IPS-15b (cell line): ENCODE data around the gene VPS4A.

Source experiments
- H3K27me3 ChIP-seq: one replicate; pipeline ENCODE4 v1.6.1; 2013; ENCODE audit warnings: low read length; ENCODE audit not compliant: control insufficient read depth, insufficient read depth
- H3K36me3 ChIP-seq: one replicate; pipeline ENCODE4 v1.6.1; 2013; ENCODE audit warnings: low read length; ENCODE audit not compliant: control insufficient read depth, insufficient read depth
- H3K4me1 ChIP-seq: one replicate; pipeline ENCODE4 v1.6.1; 2013; ENCODE audit warnings: mild to moderate bottlenecking, low read length; ENCODE audit not compliant: control insufficient read depth, insufficient read depth
- H3K4me3 ChIP-seq: one replicate; pipeline ENCODE4 v1.5.1; 2013; ENCODE audit warnings: low read depth, low read length
- H3K9ac ChIP-seq: one replicate; pipeline ENCODE4 v1.6.1; 2013; ENCODE audit warnings: low read depth, mild to moderate bottlenecking, low read length
- H3K9me3 ChIP-seq: one replicate; pipeline ENCODE4 v1.6.1; 2013; ENCODE audit warnings: mild to moderate bottlenecking, low read length; ENCODE audit not compliant: control insufficient read depth, insufficient read depth

VPS4A gene

DNA sequence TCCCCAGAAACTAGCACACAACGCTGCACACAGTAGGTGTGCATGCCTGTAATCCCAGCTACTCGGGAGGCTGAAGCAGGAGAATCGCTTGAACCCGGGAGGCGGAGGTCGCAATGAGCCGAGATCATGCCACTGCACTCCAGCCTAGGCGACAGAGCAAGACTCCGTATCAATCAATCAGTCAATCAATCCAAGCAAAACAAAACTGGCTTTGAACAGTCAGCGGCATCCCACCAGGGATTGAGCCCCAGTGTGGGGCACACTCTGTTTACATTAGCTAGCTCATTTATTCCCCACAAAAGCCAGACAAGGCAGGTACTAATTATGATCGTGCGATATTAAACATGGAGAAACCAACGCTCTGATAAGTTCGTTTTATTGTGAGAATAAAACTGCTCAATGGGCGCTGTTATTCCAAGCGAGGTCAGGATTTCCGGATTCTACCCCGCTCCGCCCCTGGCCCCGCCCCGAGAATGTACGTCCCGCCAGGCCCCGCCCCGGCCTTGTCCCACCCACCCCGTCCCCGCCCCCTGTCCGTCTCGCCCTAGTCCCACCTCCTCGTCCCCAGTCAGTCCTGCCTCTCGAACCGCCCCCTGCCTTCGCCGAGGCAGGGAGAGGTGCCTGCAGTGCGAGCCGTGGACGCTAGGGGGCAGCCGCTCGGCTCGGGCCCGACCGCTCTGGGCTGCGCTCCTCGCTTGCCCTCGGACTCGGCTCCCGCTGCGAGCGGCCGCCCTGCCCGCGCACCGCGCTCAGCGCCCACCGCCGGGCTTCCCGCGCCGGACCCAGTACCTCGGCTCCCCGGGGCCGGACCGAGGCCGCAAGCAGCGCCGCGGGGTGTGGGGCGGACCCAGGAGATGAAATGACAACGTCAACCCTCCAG, at the start of gene VPS4A:
Gene VPS4A, plus strand, starts transcription at position 698 of the 880 bp plus-strand sequence. Its CDS starts 162 bp downstream, at position 860.
- Histone ChIP-seq H3K4me1 (no peaks in the 10 kb centered on the region), H3K9me3 (no peaks in the 10 kb centered on the region), H3K9ac (peak within 1 kb of the TSS; percentile 66), H3K27me3 (no peaks in the 10 kb centered on the region), H3K4me3 (peak within 1 kb of the TSS; percentile 87), H3K36me3 (peaks cover 4% of the 10 kb centered on the region)

DNA sequence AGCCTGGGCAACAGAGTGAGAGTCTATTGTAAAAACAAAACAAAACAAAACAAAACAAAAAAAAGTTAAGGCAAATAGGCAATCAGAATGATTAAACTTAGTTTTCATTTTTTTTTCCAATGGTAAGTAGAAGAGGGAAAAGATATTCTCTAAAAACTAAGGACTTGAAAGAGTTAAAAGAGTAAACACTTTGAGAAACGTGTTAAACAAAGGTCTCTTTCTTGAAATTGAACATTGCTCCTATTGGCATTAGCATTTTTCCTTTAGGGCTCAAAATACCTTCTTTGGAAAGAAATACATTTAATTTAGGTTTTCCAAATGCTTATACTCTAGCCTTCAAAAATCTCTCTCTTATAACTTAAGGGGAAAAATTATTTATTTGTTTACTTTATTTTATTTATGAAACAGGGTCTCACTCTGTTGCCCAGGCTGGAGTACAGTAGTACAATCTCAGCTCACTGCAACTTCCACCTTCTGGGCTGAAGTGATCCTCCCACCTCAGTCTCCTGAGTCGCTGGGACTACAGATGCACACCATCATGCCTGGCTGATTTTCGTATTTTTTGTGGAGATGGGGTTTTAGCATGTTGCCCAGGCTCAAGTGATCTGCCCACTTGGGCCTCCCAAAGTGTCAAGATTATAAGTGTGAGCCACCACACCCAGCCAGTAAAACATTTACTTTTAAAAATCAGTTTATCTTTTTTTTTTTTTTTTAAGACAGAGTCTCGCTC, 44.7 kb upstream of the VPS4A start:
- Histone ChIP-seq H3K27me3 (no peaks in the 10 kb centered on the region), H3K9ac (no peak overlapping the region), H3K4me1 (no peaks in the 10 kb centered on the region), H3K9me3 (no peaks in the 10 kb centered on the region), H3K36me3 (no peaks in the 10 kb centered on the region), H3K4me3 (no peak overlapping the region)

DNA sequence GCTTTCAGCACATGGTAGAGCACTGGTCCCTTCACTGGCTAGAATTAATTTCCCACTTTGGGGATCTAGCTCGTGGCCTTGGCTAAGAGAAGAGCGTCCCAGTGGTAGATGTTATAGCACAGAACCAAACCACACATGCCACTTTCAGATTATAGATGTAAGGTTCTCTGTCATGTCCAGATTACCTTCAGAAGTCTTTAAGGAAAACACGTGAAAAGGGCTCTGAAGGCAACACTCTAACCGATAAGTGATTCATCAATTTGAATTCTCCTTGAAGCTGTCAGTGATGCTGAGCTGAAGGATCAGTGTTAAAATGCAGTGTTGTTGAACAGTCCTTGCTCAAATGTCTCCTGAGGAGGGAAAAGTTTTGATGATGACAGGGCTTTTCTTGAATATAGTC, 43.5 kb upstream of the VPS4A start:
- Histone ChIP-seq H3K4me1 (no peaks in the 10 kb centered on the region), H3K9ac (no peak overlapping the region), H3K9me3 (no peaks in the 10 kb centered on the region), H3K36me3 (no peaks in the 10 kb centered on the region), H3K27me3 (no peaks in the 10 kb centered on the region), H3K4me3 (no peak overlapping the region)

DNA sequence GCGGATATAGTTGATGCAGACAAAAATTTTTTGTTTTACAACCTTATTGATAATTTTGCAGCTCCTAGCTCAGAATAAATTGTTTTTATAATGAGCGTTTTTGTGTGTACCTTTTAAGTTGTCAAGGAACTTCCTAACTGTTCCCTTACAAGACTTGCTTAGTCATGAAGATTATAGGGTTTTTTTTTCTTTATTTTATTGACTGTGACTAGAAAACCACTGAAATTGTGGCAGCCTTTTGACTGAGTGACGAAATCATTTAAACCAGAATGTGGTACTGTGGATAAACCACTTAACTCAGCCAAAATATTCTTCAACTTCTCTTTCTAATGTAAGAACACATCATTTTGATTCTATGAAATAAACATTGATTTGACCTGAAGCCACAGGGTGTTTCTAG, 40.8 kb upstream of the VPS4A start:
- Histone ChIP-seq H3K9me3 (no peaks in the 10 kb centered on the region), H3K4me1 (no peaks in the 10 kb centered on the region), H3K4me3 (no peak overlapping the region), H3K9ac (no peak overlapping the region), H3K36me3 (no peaks in the 10 kb centered on the region), H3K27me3 (no peaks in the 10 kb centered on the region)

DNA sequence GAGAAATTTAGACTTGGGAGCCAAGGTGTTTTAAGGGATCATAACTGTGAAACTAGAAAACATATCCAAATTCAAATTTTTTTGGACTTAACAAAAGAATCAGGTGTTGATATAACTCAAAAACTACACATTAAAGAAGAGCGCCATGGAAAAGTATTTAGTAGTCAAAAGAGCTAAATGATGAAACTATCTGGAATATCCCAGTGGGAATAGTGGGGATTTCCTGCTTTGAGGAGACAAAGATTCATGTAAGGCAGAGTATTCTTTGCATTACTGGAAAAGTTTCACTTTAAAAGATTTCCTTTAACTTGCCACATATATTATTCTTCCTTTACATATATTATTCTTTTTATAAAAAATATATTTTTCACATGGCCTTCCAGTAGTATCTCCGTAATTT, 40.3 kb upstream of the VPS4A start:
- no peaks in the 10 kb centered on the region for H3K9me3 ChIP-seq
- no peaks in the 10 kb centered on the region for H3K4me1 ChIP-seq
- H3K27me3 ChIP-seq, result no peaks in the 10 kb centered on the region
- no peak overlapping the region for H3K4me3 ChIP-seq
- H3K36me3 ChIP-seq, result no peaks in the 10 kb centered on the region
- H3K9ac ChIP-seq, result no peak overlapping the region

DNA sequence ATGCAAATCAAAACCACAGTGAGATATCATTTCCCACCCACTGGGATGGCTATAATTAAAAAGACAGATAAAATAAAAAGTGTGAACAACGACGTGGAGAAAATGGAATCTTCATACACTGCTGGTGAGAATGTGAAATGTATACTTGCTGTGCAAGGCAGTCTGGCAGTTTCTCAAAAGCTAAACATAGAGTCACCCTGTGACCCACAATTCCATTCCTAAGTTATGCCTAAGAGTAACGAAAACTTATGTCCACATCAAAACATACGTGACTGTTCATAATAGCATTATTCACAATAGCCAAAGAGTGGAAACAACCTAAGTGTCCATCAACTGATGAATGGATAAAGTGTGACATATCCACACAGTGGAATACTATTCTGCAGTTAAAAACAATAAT, 38.1 kb upstream of the VPS4A start:
- no peaks in the 10 kb centered on the region for H3K36me3 ChIP-seq
- no peaks in the 10 kb centered on the region for H3K9me3 ChIP-seq
- no peaks in the 10 kb centered on the region for H3K4me1 ChIP-seq
- H3K9ac ChIP-seq, result no peak overlapping the region
- no peak overlapping the region for H3K4me3 ChIP-seq
- H3K27me3 ChIP-seq, result no peaks in the 10 kb centered on the region

DNA sequence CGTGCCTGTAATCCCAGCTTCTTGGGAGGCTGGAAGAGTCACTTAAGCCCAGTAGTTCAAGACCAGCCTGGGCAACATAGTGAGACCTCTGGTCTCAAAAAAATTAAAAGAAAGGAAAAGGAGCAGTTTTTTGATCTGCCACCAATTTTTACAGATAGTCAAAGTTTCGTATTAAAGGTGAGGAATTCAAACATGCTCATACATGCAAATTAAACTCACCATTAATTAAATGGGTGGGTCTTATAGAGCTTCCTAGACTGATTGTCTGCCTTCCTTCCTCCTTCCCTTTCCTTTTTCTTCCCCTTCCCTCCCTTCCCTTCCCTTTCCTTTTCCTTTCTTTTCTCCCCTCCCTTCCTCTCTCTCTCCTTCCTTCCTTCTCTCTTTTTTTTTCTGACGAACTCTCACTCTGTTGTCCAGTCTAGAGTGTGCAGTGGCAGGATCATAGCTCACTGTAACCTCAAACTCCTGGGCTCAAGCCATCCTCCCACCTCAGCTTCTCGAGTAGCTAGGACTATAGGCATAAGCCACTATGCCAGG, 36.4 kb upstream of the VPS4A start:
- Histone ChIP-seq H3K4me3 (no peak overlapping the region), H3K9ac (no peak overlapping the region), H3K27me3 (no peaks in the 10 kb centered on the region), H3K36me3 (no peaks in the 10 kb centered on the region), H3K4me1 (no peaks in the 10 kb centered on the region), H3K9me3 (no peaks in the 10 kb centered on the region)

DNA sequence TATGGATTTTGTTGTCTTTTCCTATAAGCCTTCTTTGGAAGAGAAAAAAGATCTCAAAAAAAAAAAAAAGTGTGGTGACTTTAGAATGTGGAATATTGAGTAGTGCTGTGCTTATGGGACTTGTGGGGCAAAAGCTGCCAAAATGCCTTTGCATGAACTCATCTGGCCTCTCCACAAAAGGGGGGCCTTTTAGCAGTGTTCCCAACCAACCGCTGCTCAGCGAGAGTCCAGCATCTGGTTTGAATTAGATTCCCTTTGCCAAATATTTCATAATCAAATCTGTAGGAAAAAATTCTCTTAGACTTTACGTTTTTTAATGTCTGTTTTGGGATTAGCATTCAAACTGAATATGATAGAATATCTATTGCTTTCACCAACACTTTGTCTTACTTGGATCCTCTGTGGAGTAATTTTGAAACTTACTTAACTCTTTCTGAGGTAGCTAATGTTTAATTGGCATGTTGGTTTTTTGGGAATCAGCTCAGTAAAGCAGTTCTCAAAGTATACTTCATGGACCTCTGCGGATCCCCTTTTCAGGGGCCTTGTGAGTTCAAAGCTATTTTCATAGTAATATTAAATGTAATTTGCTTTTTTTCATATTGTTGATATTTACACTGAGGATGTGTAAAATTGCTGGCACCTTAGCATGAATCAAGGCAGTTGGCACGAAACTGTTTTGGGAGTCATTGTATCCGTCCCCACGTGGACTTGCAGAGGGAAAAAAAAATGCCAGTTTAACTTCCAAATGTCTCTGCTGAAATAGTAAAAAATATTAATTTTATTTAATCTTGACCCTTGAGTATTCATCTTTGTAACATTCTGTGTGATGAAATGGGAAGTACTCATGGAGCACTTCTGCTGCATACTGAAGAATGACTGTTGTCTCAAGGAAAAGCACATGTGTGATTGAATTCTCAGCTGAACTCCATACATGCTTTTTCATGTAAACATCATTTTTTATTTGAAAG, 34.7 kb upstream of the VPS4A start:
- H3K9ac ChIP-seq, result no peak overlapping the region
- no peaks in the 10 kb centered on the region for H3K4me1 ChIP-seq
- H3K27me3 ChIP-seq, result no peaks in the 10 kb centered on the region
- no peaks in the 10 kb centered on the region for H3K36me3 ChIP-seq
- no peak overlapping the region for H3K4me3 ChIP-seq
- H3K9me3 ChIP-seq, result no peaks in the 10 kb centered on the region

DNA sequence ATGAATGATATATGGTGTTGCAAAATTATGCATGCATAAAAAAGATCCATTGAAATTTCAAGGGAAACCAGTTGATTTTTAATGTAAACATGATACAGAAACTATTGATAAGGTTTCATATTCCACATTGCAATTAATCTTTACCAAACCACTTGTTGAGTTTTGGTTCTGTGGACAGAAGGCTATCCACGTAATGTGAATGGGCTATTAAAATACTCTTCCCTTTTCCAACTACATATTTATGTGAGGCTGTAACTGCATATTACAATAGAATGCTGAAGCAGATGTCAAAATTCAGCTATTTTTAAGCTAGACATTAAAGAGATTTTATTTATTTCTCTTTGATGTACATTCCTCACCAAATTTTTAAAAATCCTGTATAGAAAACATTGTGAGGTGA, 33.7 kb upstream of the VPS4A start:
- Histone ChIP-seq H3K36me3 (no peaks in the 10 kb centered on the region), H3K4me3 (no peak overlapping the region), H3K9me3 (no peaks in the 10 kb centered on the region), H3K27me3 (no peaks in the 10 kb centered on the region), H3K9ac (no peak overlapping the region), H3K4me1 (no peaks in the 10 kb centered on the region)

DNA sequence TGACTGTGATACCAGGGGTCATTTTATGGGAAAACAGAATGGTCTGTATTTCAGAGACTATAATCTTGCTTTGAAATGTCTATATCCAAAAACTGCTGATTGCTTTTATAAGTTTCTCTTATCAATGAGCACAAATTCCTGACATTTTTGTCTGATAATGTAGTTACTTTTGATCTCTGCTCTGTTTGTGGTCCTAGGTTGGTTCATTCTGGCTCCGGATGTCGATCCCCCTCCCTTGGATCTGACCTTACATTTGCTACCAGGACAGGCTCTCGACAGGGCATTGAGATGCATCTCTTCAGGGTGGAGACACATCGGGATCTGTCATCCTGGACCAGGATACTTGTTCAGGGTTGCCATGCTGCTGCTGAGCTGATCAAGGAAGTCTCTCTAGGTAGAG, 27.3 kb upstream of the VPS4A start:
- no peak overlapping the region for H3K4me3 ChIP-seq
- no peaks in the 10 kb centered on the region for H3K4me1 ChIP-seq
- H3K9ac ChIP-seq, result no peak overlapping the region
- H3K9me3 ChIP-seq, result no peaks in the 10 kb centered on the region
- no peaks in the 10 kb centered on the region for H3K27me3 ChIP-seq
- peaks cover 2% of the 10 kb centered on the region for H3K36me3 ChIP-seq

DNA sequence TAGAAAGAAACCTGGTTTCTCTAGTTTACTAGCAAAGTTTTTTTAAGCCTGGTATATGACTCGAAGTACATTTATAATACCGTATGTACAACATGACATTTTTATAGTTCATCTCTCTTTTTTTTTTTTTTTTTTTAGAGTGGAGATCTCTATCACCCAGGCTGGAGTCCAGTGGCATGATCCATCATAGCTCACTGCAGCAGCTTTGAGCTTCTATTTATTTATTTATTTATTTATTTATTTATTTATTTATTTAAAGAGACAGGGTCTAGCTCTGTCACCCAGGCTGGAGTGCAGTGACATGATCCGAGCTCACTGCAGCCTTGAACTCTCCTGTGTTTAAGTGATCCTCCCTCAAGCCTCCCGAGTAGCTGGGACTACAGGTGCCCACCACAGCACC, 25.9 kb upstream of the VPS4A start:
- H3K36me3 ChIP-seq, result peaks cover 2% of the 10 kb centered on the region
- H3K4me1 ChIP-seq, result no peaks in the 10 kb centered on the region
- H3K9ac ChIP-seq, result no peak overlapping the region
- H3K27me3 ChIP-seq, result no peaks in the 10 kb centered on the region
- no peaks in the 10 kb centered on the region for H3K9me3 ChIP-seq
- no peak overlapping the region for H3K4me3 ChIP-seq
